Measurements from ENCODE around the gene TEX26.

DNA sequence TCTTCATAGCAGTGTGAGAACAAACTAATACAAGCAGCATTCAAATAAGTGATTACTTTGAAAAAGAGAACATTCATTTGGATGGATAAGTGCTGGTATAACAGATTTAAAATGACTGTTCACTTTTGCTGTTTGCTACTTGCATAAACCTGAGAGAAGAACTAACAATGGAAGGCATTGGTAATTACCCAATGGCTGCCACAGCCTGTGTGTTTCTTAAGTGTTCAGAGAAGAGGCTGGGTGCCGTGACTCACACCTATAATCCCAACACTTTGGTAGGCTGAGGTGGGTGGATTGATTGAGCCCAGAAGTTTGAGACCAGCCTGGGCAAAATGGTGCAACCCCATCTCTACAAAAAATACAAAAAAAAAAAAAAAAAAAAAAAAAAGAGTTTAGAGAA, 4.9 kb upstream of the TEX26 start:
- no peak for TF ChIP-seq POLR2A (IDR thresholded peaks at IDR 0.05)
- TF ChIP-seq, protein P1, sequence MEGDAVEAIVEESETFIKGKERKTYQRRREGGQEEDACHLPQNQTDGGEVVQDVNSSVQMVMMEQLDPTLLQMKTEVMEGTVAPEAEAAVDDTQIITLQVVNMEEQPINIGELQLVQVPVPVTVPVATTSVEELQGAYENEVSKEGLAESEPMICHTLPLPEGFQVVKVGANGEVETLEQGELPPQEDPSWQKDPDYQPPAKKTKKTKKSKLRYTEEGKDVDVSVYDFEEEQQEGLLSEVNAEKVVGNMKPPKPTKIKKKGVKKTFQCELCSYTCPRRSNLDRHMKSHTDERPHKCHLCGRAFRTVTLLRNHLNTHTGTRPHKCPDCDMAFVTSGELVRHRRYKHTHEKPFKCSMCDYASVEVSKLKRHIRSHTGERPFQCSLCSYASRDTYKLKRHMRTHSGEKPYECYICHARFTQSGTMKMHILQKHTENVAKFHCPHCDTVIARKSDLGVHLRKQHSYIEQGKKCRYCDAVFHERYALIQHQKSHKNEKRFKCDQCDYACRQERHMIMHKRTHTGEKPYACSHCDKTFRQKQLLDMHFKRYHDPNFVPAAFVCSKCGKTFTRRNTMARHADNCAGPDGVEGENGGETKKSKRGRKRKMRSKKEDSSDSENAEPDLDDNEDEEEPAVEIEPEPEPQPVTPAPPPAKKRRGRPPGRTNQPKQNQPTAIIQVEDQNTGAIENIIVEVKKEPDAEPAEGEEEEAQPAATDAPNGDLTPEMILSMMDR (IDR thresholded peaks at IDR 0.05) = no peak
